Stimulated activated CD8-positive, alpha-beta memory T cell treated with anti-CD3 and anti-CD28 coated beads, Interleukin-4, amount 100 ng/mL, for 24 hours (primary cell): Measurements from ENCODE around the gene RGS17.
"Not testable (repeated sequence)": the region's sequence is repeated elsewhere in the genome, so short reads cannot be mapped to it uniquely, and the experiment has no call there.

Experiments used
- DNase-seq: peaks from one replicate; pipeline ENCODE4 v3.0.0-alpha.2; 2020; ENCODE audit warnings: low read depth

Gene RGS17

GRCh38 chr6:152985300-152985699, 145.8 kb downstream of the RGS17 start:
- DNase-seq, result not testable (repeated sequence)

GRCh38 chr6:152984513-152984872, 146.6 kb downstream of the RGS17 start:
- no peak for DNase-seq

- DNase-seq, result peak; percentile 96
These were observed 147.2 kb downstream of the RGS17 start for GRCh38 chr6:152983637-152984512.

GRCh38 chr6:152982904-152983636, 148.0 kb downstream of the RGS17 start, which contains the start of gene FBXO5:
Gene FBXO5, minus strand, starts transcription at chr6:152983041. Its CDS starts 82 bp downstream, at chr6:152982959.
- peak; percentile 97 for DNase-seq

- no peak for DNase-seq
These were observed 148.8 kb downstream of the RGS17 start for GRCh38 chr6:152981989-152982903.

- no peak for DNase-seq
These were observed 149.9 kb downstream of the RGS17 start for GRCh38 chr6:152981219-152981618.

GRCh38 chr6:152980656-152981055, 150.4 kb downstream of the RGS17 start:
- DNase-seq, result no peak

- DNase-seq, result no peak
These were observed 152.0 kb downstream of the RGS17 start for GRCh38 chr6:152979116-152979515.

GRCh38 chr6:152978058-152978457, 153.0 kb downstream of the RGS17 start:
- no peak for DNase-seq

GRCh38 chr6:152977556-152977955, 153.5 kb downstream of the RGS17 start:
- DNase-seq, result no peak

GRCh38 chr6:152976749-152977148, 154.3 kb downstream of the RGS17 start:
- DNase-seq, result no peak

- no peak for DNase-seq
These were observed 155.7 kb downstream of the RGS17 start for GRCh38 chr6:152975204-152975915.

- no peak for DNase-seq
These were observed 157.2 kb downstream of the RGS17 start for GRCh38 chr6:152973916-152974315.

GRCh38 chr6:152969688-152970418, 161.2 kb downstream of the RGS17 start:
- no peak for DNase-seq

GRCh38 chr6:152966168-152966894, 164.8 kb downstream of the RGS17 start:
- not testable (repeated sequence) for DNase-seq

GRCh38 chr6:152959333-152959732, 171.7 kb downstream of the RGS17 start:
- DNase-seq, result no peak

- DNase-seq, result no peak
These were observed 173.3 kb downstream of the RGS17 start for GRCh38 chr6:152957796-152958195.
